ENCODE results near the gene PDZD2. TPM values are rescaled to one million over a fixed set of nuclear protein-coding genes. Genes with fewer than 3 reads are reported as not detected.
"Not testable (repeated sequence)": the region's sequence is repeated elsewhere in the genome, so short reads cannot be mapped to it uniquely, and the experiment has no call there.

The PDZD2 gene
- total RNA-seq, 2 donors from 2014 or later, result 6.6 to 14.6 TPM

DNA sequence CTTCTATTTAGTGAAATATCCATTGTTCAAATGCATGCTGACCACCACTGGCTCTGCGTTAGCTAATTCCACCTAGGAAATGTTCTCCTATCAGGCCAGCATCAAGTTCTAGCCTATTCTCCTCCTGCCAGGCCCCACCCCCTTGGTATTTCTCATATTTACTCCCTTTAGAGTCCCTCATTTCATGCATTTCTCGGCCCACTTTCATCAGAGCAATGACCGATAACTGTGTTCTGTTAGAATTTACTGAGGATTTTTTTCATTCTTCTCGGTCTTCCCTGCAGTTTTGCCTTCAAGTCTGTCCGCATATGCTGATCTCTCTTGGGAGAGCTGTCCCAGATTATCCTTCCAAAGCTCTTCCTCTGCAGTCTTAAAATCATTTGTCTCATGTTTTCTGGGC, 391.8 kb downstream of the PDZD2 start:
- TF ChIP-seq, protein P1, sequence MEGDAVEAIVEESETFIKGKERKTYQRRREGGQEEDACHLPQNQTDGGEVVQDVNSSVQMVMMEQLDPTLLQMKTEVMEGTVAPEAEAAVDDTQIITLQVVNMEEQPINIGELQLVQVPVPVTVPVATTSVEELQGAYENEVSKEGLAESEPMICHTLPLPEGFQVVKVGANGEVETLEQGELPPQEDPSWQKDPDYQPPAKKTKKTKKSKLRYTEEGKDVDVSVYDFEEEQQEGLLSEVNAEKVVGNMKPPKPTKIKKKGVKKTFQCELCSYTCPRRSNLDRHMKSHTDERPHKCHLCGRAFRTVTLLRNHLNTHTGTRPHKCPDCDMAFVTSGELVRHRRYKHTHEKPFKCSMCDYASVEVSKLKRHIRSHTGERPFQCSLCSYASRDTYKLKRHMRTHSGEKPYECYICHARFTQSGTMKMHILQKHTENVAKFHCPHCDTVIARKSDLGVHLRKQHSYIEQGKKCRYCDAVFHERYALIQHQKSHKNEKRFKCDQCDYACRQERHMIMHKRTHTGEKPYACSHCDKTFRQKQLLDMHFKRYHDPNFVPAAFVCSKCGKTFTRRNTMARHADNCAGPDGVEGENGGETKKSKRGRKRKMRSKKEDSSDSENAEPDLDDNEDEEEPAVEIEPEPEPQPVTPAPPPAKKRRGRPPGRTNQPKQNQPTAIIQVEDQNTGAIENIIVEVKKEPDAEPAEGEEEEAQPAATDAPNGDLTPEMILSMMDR (conservative IDR thresholded peaks at IDR 0.05), result no peak
- H3K27me3 ChIP-seq (ENCODE audit: control insufficient read depth, insufficient read depth, low read length, poor library complexity, severe bottlenecking), result no peaks in the 10 kb centered on the region
- H3K36me3 ChIP-seq (ENCODE audit: control insufficient read depth, insufficient read depth, low read length), result no peaks in the 10 kb centered on the region
- no peak overlapping the region for H3K9ac ChIP-seq (ENCODE audit: extremely low read depth, low read length, poor library complexity, severe bottlenecking)
- 85 to 86% methylated on average over 4 to 5 of the region's 5 CpGs for WGBS, 2 experiments (ENCODE audit: insufficient coverage in 1 of 2, insufficient read length in 1 of 2)
- no peaks in the 10 kb centered on the region for H3K9me3 ChIP-seq (ENCODE audit: control insufficient read depth, low read length)
- no peaks in the 10 kb centered on the region for H3K36me3 Mint-ChIP-seq (ENCODE audit: low read depth)
- H3K27me3 Mint-ChIP-seq (ENCODE audit: insufficient read depth), result no peaks in the 10 kb centered on the region
- H3K4me1 ChIP-seq (ENCODE audit: control insufficient read depth, insufficient read depth, low read length), result no peaks in the 10 kb centered on the region
- H3K4me3 Mint-ChIP-seq, result no peak overlapping the region
- no peak for DNase-seq
- no peaks in the 10 kb centered on the region for H3K9me3 Mint-ChIP-seq
- H3K27ac Mint-ChIP-seq, result no peak overlapping the region
- H3K4me1 Mint-ChIP-seq, result peaks cover 19% of the 10 kb centered on the region
- no peak overlapping the region for H3K4me3 ChIP-seq (ENCODE audit: low read length)
- H3K27ac ChIP-seq (ENCODE audit: low read depth, low read length), result no peak overlapping the region

DNA sequence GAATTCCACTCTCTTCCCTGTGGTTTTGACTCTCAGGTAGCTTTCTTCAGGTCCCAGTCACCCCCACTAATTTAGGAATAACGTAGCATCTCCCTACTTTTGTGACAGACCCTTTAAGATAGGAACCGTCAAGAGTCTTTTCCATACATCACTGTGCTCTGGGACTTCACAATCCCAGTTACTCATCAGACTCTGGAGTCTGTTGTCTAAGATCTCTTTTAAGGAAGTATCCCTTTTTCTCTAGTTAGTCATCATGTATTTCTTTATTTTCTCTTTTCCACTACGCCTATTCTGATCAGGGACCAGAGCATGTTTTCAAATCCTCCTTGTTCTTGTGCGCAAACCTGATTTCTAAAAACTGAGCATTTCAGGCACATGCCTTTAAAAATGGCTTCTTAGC, 392.2 kb downstream of the PDZD2 start:
- WGBS, 2 experiments (ENCODE audit: insufficient coverage in 1 of 2, insufficient read length in 1 of 2), result 90 to 91% methylated on average over 4 of the region's 4 CpGs
- H3K27ac Mint-ChIP-seq, result no peak overlapping the region
- H3K27me3 Mint-ChIP-seq (ENCODE audit: insufficient read depth), result no peaks in the 10 kb centered on the region
- no peak overlapping the region for H3K4me3 Mint-ChIP-seq
- no peaks in the 10 kb centered on the region for H3K36me3 Mint-ChIP-seq (ENCODE audit: low read depth)
- Histone ChIP-seq H3K4me3 (ENCODE audit: low read length) (no peak overlapping the region), H3K4me1 (ENCODE audit: control insufficient read depth, insufficient read depth, low read length) (no peaks in the 10 kb centered on the region), H3K27ac (ENCODE audit: low read depth, low read length) (no peak overlapping the region), H3K36me3 (ENCODE audit: control insufficient read depth, insufficient read depth, low read length) (no peaks in the 10 kb centered on the region), H3K9me3 (ENCODE audit: control insufficient read depth, low read length) (no peaks in the 10 kb centered on the region), H3K9ac (ENCODE audit: extremely low read depth, low read length, poor library complexity, severe bottlenecking) (no peak overlapping the region), H3K27me3 (ENCODE audit: control insufficient read depth, insufficient read depth, low read length, poor library complexity, severe bottlenecking) (no peaks in the 10 kb centered on the region)
- no peaks in the 10 kb centered on the region for H3K9me3 Mint-ChIP-seq
- DNase-seq, result no peak
- TF ChIP-seq, protein P1 (conservative IDR thresholded peaks at IDR 0.05), result no peak
- H3K4me1 Mint-ChIP-seq, result peaks cover 19% of the 10 kb centered on the region

DNA sequence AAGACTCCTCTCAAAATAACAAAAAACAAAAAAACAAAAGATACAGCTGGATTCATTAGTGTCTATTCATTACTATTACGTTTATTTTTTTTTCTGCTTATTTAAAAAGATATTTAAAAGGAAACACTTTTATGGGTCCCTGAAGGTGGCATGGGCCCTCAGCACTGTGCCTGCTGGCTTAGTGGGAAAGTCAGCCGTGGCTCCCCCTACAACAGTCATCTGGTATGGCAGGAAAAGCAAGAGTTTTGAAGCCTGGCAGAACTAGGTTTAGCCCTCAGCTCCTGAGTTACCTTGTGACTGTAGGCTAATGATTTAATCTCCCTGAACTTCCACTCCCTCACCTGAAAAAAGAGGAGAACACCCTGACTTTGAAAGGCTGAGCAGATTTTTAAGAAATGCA, 399.6 kb downstream of the PDZD2 start:
- TF ChIP-seq, protein P1 (conservative IDR thresholded peaks at IDR 0.05), result no peak
- Histone ChIP-seq H3K27me3 (ENCODE audit: control insufficient read depth, insufficient read depth, low read length, poor library complexity, severe bottlenecking) (no peaks in the 10 kb centered on the region), H3K9ac (ENCODE audit: extremely low read depth, low read length, poor library complexity, severe bottlenecking) (no peak overlapping the region), H3K27ac (ENCODE audit: low read depth, low read length) (no peak overlapping the region), H3K36me3 (ENCODE audit: control insufficient read depth, insufficient read depth, low read length) (no peaks in the 10 kb centered on the region), H3K4me3 (ENCODE audit: low read length) (no peak overlapping the region), H3K4me1 (ENCODE audit: control insufficient read depth, insufficient read depth, low read length) (no peaks in the 10 kb centered on the region), H3K9me3 (ENCODE audit: control insufficient read depth, low read length) (peaks cover 14% of the 10 kb centered on the region)
- Mint-ChIP-seq H3K4me3 (no peak overlapping the region), H3K27me3 (ENCODE audit: insufficient read depth) (no peaks in the 10 kb centered on the region), H3K36me3 (ENCODE audit: low read depth) (peaks cover 44% of the 10 kb centered on the region), H3K9me3 (peaks cover 56% of the 10 kb centered on the region), H3K4me1 (no peaks in the 10 kb centered on the region), H3K27ac (no peak overlapping the region)
- WGBS, 2 experiments (ENCODE audit: insufficient coverage in 1 of 2, insufficient read length in 1 of 2), result 97 to 100% methylated on average over 1 to 2 of the region's 2 CpGs
- no peak for DNase-seq

DNA sequence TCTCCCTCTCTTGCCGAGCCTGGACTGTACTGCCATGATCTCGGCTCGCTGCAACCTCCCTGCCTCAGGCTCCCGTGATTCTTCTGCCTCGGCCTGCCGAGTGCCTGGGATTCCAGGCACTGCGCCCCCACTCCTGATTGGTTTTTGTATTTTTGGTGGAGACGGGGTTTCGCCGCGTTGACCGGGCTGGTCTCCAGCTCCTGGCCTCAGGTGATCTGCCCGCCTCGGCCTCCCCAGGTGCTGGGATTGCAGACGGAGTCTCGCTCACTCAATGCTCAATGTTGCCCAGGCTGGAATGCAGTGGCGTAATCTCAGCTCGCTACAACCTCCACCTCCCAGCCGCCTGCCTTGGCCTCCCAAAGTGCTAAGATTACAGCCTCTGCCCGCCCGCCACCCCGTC, 400.2 kb downstream of the PDZD2 start:
- H3K4me3 Mint-ChIP-seq, result not testable (repeated sequence)
- H3K36me3 Mint-ChIP-seq (ENCODE audit: low read depth), result peaks cover 44% of the 10 kb centered on the region

DNA sequence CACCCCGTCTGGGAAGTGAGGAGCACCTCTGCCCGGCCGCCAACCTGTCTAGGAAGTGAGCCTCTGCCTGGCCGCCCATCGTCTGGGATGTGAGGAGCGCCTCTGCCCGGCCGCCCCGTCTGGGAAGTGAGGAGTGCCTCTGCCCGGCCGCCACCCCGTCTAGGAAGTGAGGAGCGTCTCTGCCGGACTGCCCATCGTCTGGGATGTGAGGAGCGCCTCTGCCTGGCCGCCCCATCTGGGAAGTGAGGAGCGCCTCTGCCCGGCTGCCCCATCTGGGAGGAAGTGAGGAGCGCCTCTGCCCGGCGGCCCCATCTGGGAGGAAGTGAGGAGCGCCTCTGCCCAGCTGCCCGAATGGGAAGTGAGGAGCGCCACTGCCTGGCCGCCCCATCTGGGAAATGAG, 400.7 kb downstream of the PDZD2 start:
- H3K36me3 ChIP-seq (ENCODE audit: control insufficient read depth, insufficient read depth, low read length); H3K27me3 Mint-ChIP-seq (ENCODE audit: insufficient read depth); H3K4me1 Mint-ChIP-seq; H3K4me1 ChIP-seq (ENCODE audit: control insufficient read depth, insufficient read depth, low read length); H3K27ac ChIP-seq (ENCODE audit: low read depth, low read length); DNase-seq; H3K27ac Mint-ChIP-seq; H3K9ac ChIP-seq (ENCODE audit: extremely low read depth, low read length, poor library complexity, severe bottlenecking); H3K27me3 ChIP-seq (ENCODE audit: control insufficient read depth, insufficient read depth, low read length, poor library complexity, severe bottlenecking); H3K4me3 ChIP-seq (ENCODE audit: low read length); H3K4me3 Mint-ChIP-seq: not testable (repeated sequence)
- Mint-ChIP-seq H3K36me3 (ENCODE audit: low read depth) (peaks cover 44% of the 10 kb centered on the region), H3K9me3 (peaks cover 56% of the 10 kb centered on the region)
- H3K9me3 ChIP-seq (ENCODE audit: control insufficient read depth, low read length), result peaks cover 14% of the 10 kb centered on the region
- 93 to 96% methylated on average over 8 to 26 of the region's 26 CpGs for WGBS, 2 experiments (ENCODE audit: insufficient coverage in 1 of 2, insufficient read length in 1 of 2)

More for the DNA sequence above, 400.2 kb downstream of the PDZD2 start:
- not testable (repeated sequence) for H3K27ac Mint-ChIP-seq; DNase-seq; H3K27me3 Mint-ChIP-seq (ENCODE audit: insufficient read depth); H3K36me3 ChIP-seq (ENCODE audit: control insufficient read depth, insufficient read depth, low read length); H3K4me3 ChIP-seq (ENCODE audit: low read length); H3K4me1 Mint-ChIP-seq; H3K27ac ChIP-seq (ENCODE audit: low read depth, low read length); H3K4me1 ChIP-seq (ENCODE audit: control insufficient read depth, insufficient read depth, low read length); H3K27me3 ChIP-seq (ENCODE audit: control insufficient read depth, insufficient read depth, low read length, poor library complexity, severe bottlenecking); H3K9ac ChIP-seq (ENCODE audit: extremely low read depth, low read length, poor library complexity, severe bottlenecking)
- H3K9me3 ChIP-seq (ENCODE audit: control insufficient read depth, low read length), result peaks cover 14% of the 10 kb centered on the region
- H3K9me3 Mint-ChIP-seq, result peaks cover 56% of the 10 kb centered on the region
- 95 to 100% methylated on average over 1 to 22 of the region's 22 CpGs for WGBS, 2 experiments (ENCODE audit: insufficient coverage in 1 of 2, insufficient read length in 1 of 2)
